HG03442 (cell line): ENCODE results near the gene NEU1.
A peak's percentile ranks its signal among the peaks of the same experiment; 100 is the strongest.
"Not testable (repeated sequence)": the region's sequence is repeated elsewhere in the genome, so short reads cannot be mapped to it uniquely, and the experiment has no call there.

Experiments
- ATAC-seq: cut with Tn5 transposase; IDR thresholded peaks from one replicate; pipeline ENCODE4 v1.9.1; 2021; ENCODE audit warnings: mild to moderate bottlenecking, moderate library complexity; ENCODE audit not compliant: unreplicated experiment

NEU1 gene

GRCh38 chr6:31862344-31863235, at the start of gene NEU1:
NEU1 (minus strand) TSS chr6:31862821; CDS start chr6:31862776, 45 bp downstream.
- peak; percentile 88 for ATAC-seq

- no peak for ATAC-seq
Observed at GRCh38 chr6:31911826-31912585, 49.4 kb upstream of the NEU1 start.

- not testable (repeated sequence) for ATAC-seq
Observed at GRCh38 chr6:31909298-31909697, 46.7 kb upstream of the NEU1 start.

GRCh38 chr6:31908791-31909190, 46.2 kb upstream of the NEU1 start:
- ATAC-seq, result no peak

- ATAC-seq, result not testable (repeated sequence)
Observed at GRCh38 chr6:31908255-31908654, 45.6 kb upstream of the NEU1 start.

- no peak for ATAC-seq
Observed at GRCh38 chr6:31907158-31907813, 44.7 kb upstream of the NEU1 start.

GRCh38 chr6:31906727-31907126, 44.1 kb upstream of the NEU1 start:
- not testable (repeated sequence) for ATAC-seq

- ATAC-seq, result no peak
Observed at GRCh38 chr6:31906122-31906521, 43.5 kb upstream of the NEU1 start.

- no peak for ATAC-seq
Observed at GRCh38 chr6:31905041-31905440, 42.4 kb upstream of the NEU1 start.

- no peak for ATAC-seq
Observed at GRCh38 chr6:31903957-31904356, 41.3 kb upstream of the NEU1 start.

- peak; percentile 63 for ATAC-seq
Observed at GRCh38 chr6:31901953-31902643, 39.5 kb upstream of the NEU1 start, which contains the start of gene ZBTB12. ZBTB12 (minus strand) TSS chr6:31902086; CDS start chr6:31901305, 781 bp downstream.

GRCh38 chr6:31901415-31901952, 38.9 kb upstream of the NEU1 start:
- ATAC-seq, result no peak

- no peak for ATAC-seq
Observed at GRCh38 chr6:31900917-31901414, 38.3 kb upstream of the NEU1 start.

- no peak for ATAC-seq
Observed at GRCh38 chr6:31899882-31900722, 37.5 kb upstream of the NEU1 start.

GRCh38 chr6:31899215-31899614, 36.6 kb upstream of the NEU1 start:
- ATAC-seq, result no peak

GRCh38 chr6:31898383-31899011, 35.9 kb upstream of the NEU1 start:
- ATAC-seq, result no peak

- no peak for ATAC-seq
Observed at GRCh38 chr6:31897612-31898382, 35.2 kb upstream of the NEU1 start, which contains the start of gene EHMT2. EHMT2 (minus strand) TSS chr6:31897698; CDS start chr6:31897677, 21 bp downstream.
